DND-41 (cell line): Measurements from ENCODE around the gene VPS13A.

Experiments used
- EZH2 ChIP-seq: IDR thresholded peaks from 3 replicates; pipeline ENCODE4 v1.6.1; 2012; ENCODE audit warnings: borderline replicate concordance, low read depth, mild to moderate bottlenecking, moderate library complexity, low read length, inconsistent platforms; ENCODE audit not compliant: severe bottlenecking
- TF ChIP-seq, protein P1 (sequence below): IDR thresholded peaks from 2 replicates; pipeline ENCODE4 v1.5.1; 2012; ENCODE audit warnings: borderline replicate concordance, low read length, moderate library complexity, mild to moderate bottlenecking; ENCODE audit not compliant: poor library complexity, severe bottlenecking; ENCODE audit errors: extremely low read depth

DNA sequence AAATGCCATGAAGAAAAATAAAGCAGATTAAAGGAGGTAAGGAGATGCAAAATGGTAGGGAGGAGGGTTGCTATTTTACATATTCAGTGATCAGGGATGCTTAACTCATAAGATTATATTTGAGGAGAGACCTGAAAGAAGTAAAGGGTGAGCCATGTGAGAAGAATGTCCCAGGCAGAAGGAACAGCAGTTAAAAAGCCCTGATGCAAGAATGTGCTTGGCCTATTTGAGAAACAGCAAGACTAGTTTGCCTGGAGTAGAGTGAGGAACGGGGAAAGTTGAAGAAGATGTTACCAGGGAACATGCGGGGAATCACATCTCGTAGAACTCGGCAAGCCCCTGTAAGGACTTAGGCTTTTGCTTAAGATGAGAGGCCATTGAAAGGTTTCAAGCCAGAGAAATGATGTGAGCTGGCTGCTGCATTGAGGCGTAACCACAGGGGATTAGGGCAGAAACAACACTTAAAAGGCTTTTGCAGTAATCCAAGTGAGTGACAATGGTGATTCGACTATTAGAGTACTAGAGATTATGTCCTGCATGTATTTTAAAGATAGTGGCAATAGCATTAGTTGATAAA is 198.7 kb downstream of the VPS13A start:
- TF ChIP-seq, protein P1, sequence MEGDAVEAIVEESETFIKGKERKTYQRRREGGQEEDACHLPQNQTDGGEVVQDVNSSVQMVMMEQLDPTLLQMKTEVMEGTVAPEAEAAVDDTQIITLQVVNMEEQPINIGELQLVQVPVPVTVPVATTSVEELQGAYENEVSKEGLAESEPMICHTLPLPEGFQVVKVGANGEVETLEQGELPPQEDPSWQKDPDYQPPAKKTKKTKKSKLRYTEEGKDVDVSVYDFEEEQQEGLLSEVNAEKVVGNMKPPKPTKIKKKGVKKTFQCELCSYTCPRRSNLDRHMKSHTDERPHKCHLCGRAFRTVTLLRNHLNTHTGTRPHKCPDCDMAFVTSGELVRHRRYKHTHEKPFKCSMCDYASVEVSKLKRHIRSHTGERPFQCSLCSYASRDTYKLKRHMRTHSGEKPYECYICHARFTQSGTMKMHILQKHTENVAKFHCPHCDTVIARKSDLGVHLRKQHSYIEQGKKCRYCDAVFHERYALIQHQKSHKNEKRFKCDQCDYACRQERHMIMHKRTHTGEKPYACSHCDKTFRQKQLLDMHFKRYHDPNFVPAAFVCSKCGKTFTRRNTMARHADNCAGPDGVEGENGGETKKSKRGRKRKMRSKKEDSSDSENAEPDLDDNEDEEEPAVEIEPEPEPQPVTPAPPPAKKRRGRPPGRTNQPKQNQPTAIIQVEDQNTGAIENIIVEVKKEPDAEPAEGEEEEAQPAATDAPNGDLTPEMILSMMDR: no peak
- no peak for TF ChIP-seq EZH2
